Glutamatergic neuron (in vitro differentiated cells): ENCODE measurements around the gene ZNF91. TPM values are rescaled to one million over a fixed set of nuclear protein-coding genes. Genes with fewer than 3 reads are reported as not detected.
"Not testable (repeated sequence)": the region's sequence is repeated elsewhere in the genome, so short reads cannot be mapped to it uniquely, and the experiment has no call there.

ENCODE experiments used
- DNase-seq: peaks from one replicate; pipeline ENCODE4 v3.0.0; 2022
- H3K27ac Mint-ChIP-seq: one replicate; pipeline ENCODE4 v1.8.0; 2020; ENCODE audit warnings: mild to moderate bottlenecking, mixed read lengths, inconsistent platforms; ENCODE audit not compliant: unreplicated experiment
- H3K27me3 Mint-ChIP-seq: one replicate; pipeline ENCODE4 v1.8.0; 2020; ENCODE audit warnings: mild to moderate bottlenecking, moderate library complexity, mixed read lengths, inconsistent platforms; ENCODE audit not compliant: unreplicated experiment
- H3K36me3 Mint-ChIP-seq: one replicate; pipeline ENCODE4 v1.8.0; 2020; ENCODE audit warnings: mild to moderate bottlenecking, mixed read lengths, inconsistent platforms; ENCODE audit not compliant: unreplicated experiment
- H3K4me1 Mint-ChIP-seq: one replicate; pipeline ENCODE4 v1.8.0; 2020; ENCODE audit warnings: mild to moderate bottlenecking, low read depth, mixed read lengths, inconsistent platforms; ENCODE audit not compliant: unreplicated experiment
- H3K4me3 Mint-ChIP-seq: one replicate; pipeline ENCODE4 v1.8.0; 2020; ENCODE audit warnings: mild to moderate bottlenecking, mixed read lengths, inconsistent platforms; ENCODE audit not compliant: unreplicated experiment
- H3K9me3 Mint-ChIP-seq: one replicate; pipeline ENCODE4 v1.8.0; 2020; ENCODE audit warnings: mild to moderate bottlenecking, moderate library complexity, mixed read lengths, inconsistent platforms; ENCODE audit not compliant: unreplicated experiment
- CTCF ChIP-seq: fragments of 200-600 bp; sonication (generic); IDR thresholded peaks from one replicate; pipeline ENCODE4 v1.5.0; 2021; ENCODE audit not compliant: partially characterized antibody, unreplicated experiment
- total RNA-seq: library from RNA; stranded (reverse); fragmentation: NEBNext Ultra II Directional; extraction: Animal tissue kit (Norgen Biotek cat#: 25700); gene quantifications from one replicate; pipeline ENCODE4 v1.2.1, GENCODE V29; 2021; ENCODE audit not compliant: unreplicated experiment

ZNF91 gene
- total RNA-seq, 1 donor from 2014 or later: 160 TPM

- H3K9me3 Mint-ChIP-seq: peaks cover 51% of the 10 kb centered on the region
- no peaks in the 10 kb centered on the region for H3K4me1 Mint-ChIP-seq
- no peak overlapping the region for H3K27ac Mint-ChIP-seq
- no peak for TF ChIP-seq CTCF
- no peak for DNase-seq
- H3K27me3 Mint-ChIP-seq: peaks cover 5% of the 10 kb centered on the region
- no peak overlapping the region for H3K4me3 Mint-ChIP-seq
- peaks cover 52% of the 10 kb centered on the region for H3K36me3 Mint-ChIP-seq
These were observed 30.0 kb downstream of the ZNF91 start for GRCh38 chr19:23365222-23365621.

DNA sequence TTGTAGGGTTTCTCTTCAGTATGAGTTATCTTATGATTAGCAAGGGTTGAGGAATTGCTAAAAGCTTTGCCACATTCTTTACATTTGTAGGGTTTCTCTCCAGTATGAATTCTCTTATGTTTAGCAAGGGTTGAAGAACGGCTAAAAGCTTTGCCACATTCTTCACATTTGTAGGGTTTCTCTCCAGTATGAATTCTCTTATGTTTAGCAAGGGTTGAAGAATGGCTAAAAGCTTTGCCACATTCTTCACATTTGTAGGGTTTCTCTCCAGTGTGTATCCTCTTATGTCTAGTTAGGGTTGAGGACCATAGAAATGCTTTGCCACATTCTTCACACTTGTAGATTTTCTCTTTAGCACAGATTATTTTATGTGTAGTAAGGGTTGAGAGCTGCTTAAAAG is 33.4 kb downstream of the ZNF91 start:
- peaks cover 71% of the 10 kb centered on the region for H3K36me3 Mint-ChIP-seq
- not testable (repeated sequence) for DNase-seq, H3K4me3 Mint-ChIP-seq, H3K27ac Mint-ChIP-seq, H3K4me1 Mint-ChIP-seq
- H3K27me3 Mint-ChIP-seq: peaks cover 12% of the 10 kb centered on the region
- H3K9me3 Mint-ChIP-seq: peaks cover 60% of the 10 kb centered on the region

DNA sequence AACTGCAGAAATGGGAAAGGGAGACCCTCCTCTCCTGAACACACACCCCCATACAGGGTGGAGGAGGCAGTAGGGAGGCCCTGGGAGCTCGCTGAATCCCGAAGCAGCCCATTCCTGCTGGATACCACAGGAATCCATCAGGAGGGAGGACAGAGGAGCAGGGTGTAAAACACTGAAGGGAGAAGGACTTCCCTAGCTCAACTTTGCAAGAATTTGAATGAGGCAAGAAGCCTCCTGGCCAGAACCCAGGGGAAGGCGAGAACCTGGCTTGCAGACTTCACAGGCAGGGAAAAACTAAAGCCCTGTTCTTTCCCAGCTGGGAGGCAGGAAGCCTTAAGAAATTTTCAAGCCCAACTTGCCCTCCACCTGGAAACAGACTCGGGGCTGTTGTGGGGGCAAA is 43.5 kb downstream of the ZNF91 start:
- peaks cover 67% of the 10 kb centered on the region for H3K9me3 Mint-ChIP-seq
- no peak overlapping the region for H3K27ac Mint-ChIP-seq
- H3K36me3 Mint-ChIP-seq: peaks cover 93% of the 10 kb centered on the region
- H3K4me1 Mint-ChIP-seq: no peaks in the 10 kb centered on the region
- no peak for DNase-seq
- no peak for TF ChIP-seq CTCF
- peaks cover 22% of the 10 kb centered on the region for H3K27me3 Mint-ChIP-seq
- H3K4me3 Mint-ChIP-seq: no peak overlapping the region

- H3K27ac Mint-ChIP-seq: peak overlapping the region; percentile 24
- peaks cover 80% of the 10 kb centered on the region for H3K36me3 Mint-ChIP-seq
- H3K9me3 Mint-ChIP-seq: peaks cover 58% of the 10 kb centered on the region
- H3K27me3 Mint-ChIP-seq: peaks cover 23% of the 10 kb centered on the region
- no peak for DNase-seq
- TF ChIP-seq CTCF: no peak
- no peak overlapping the region for H3K4me3 Mint-ChIP-seq
- no peaks in the 10 kb centered on the region for H3K4me1 Mint-ChIP-seq
These were observed 48.6 kb downstream of the ZNF91 start for GRCh38 chr19:23346696-23347095.

DNA sequence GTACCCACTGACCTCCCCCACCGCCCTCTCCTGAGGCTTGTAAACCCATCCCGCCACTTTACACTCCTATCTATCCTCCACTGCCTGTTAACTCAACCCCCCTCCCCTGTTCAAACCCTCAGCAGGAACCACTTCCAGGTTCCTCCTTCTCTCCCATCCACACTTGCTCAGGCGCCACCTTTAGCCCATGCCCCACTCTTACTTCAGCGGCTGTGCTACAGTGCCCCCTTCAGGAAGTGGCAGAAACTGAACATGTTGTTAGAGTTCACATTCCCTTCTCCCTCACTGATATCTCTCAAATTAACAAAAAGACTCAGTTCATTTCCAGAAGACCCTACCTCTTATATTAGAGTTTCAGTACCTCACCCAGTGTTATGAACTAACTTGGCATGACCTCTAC is 49.4 kb downstream of the ZNF91 start:
- Mint-ChIP-seq H3K4me3 (no peak overlapping the region), H3K36me3 (peaks cover 72% of the 10 kb centered on the region), H3K27ac (peak overlapping the region; percentile 36), H3K27me3 (peaks cover 23% of the 10 kb centered on the region), H3K9me3 (peaks cover 52% of the 10 kb centered on the region), H3K4me1 (no peaks in the 10 kb centered on the region)
- no peak for DNase-seq
- TF ChIP-seq CTCF: no peak

DNA sequence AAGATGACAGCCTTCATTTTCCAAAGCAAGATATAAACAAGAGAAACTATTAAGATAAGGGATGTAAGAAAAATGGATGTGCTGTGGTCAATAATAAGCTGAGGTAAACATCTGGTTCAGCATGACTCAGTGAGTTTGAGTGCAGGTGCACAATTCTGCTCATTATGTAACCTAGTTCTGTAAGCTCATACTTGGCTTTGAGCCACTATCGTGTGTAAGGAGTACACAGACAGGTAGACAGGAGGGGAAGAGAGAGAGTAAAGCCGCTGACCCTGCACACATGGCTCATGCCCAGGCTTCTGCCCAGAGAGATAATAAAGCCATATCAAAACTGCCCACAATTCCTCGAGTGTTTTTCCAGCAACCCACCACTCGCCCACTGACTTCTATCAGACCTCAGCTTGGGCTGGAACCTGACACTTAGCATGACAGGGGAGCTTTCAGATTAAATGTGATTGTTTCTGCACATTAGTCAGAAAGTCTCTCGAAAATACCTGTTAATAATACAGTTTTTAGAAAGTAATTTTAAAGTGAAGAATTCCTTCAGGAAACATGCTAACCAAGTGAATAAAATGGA is 51.7 kb downstream of the ZNF91 start:
- no peak overlapping the region for H3K4me3 Mint-ChIP-seq
- H3K36me3 Mint-ChIP-seq: peaks cover 65% of the 10 kb centered on the region
- no peak for DNase-seq
- H3K27ac Mint-ChIP-seq: no peak overlapping the region
- peaks cover 39% of the 10 kb centered on the region for H3K9me3 Mint-ChIP-seq
- TF ChIP-seq CTCF: no peak
- H3K27me3 Mint-ChIP-seq: peaks cover 17% of the 10 kb centered on the region
- H3K4me1 Mint-ChIP-seq: no peaks in the 10 kb centered on the region
